A549 (cell line): ENCODE measurements around the gene RANBP17. TPM values are rescaled to one million over a fixed set of nuclear protein-coding genes. Genes with fewer than 3 reads are reported as not detected.

Experiments used
- ATAC-seq, 2 experiments: fragments of 200-7000 bp in 1 of 2; fragments of >200 bp in 1 of 2; cut with Nextera tagmentation in 1 of 2; cut with Tn5 transposase in 1 of 2; 3 replicates each; pipeline versions ENCODE4 v1.8.0 to v1.9.1; 2018 to 2020; ENCODE audit warnings: mild to moderate bottlenecking in 1 of 2, moderate library complexity in 1 of 2
- CTCF ChIA-PET: fragments of 300-600 bp; sonication (Branson Sonifier 250); formaldehyde crosslinking; extraction: SDS; loops from one replicate; lab custom pipeline; 2021; ENCODE audit warnings: antibody characterized with exemption, inconsistent platforms; lab: Yijun Ruan, JAX
- POLR2A ChIA-PET: fragments of 350-600 bp; formaldehyde crosslinking; extraction: SDS; loops from one replicate; lab custom pipeline; 2021; ENCODE audit warnings: antibody characterized with exemption, inconsistent platforms; lab: Yijun Ruan, JAX
- DNase-seq, 2 experiments: peaks; one replicate each; pipeline versions ENCODE4 v3.0.0 to v3.0.0-alpha.2; 2011 to 2016; ENCODE audit warnings: low read depth in 1 of 2, low spot score in 1 of 2
- FAIRE-seq: peaks from 2 replicates; lab custom pipeline; 2011; peaks lifted over from hg19 to GRCh38; lab: Jason Lieb, UNC
- H3K27ac ChIP-seq, 2 experiments: fragments of >200 bp; sonication (Bioruptor Twin); formaldehyde crosslinking; 3 replicates each; pipeline ENCODE4 v1.5.1; 2016 to 2017
- H3K4me1 ChIP-seq: fragments of >200 bp; sonication (Bioruptor Twin); formaldehyde crosslinking; 3 replicates; pipeline ENCODE4 v1.6.1; 2016
- H3K4me2 ChIP-seq: fragments of >200 bp; sonication (Bioruptor Twin); formaldehyde crosslinking; 3 replicates; pipeline ENCODE4 v1.6.1; 2016
- H3K4me3 ChIP-seq: fragments of >200 bp; sonication (Bioruptor Twin); formaldehyde crosslinking; 3 replicates; pipeline ENCODE4 v1.5.1; 2016
- H3K9me3 ChIP-seq: fragments of >200 bp; sonication (Bioruptor Twin); formaldehyde crosslinking; 3 replicates; pipeline ENCODE4 v1.6.1; 2016
- EHMT2 ChIP-seq: fragments of 200-600 bp; sonication (generic); IDR thresholded peaks from 2 replicates; pipeline ENCODE4 v1.6.1; 2016; ENCODE audit warnings: antibody characterized with exemption, low read depth, mild to moderate bottlenecking, moderate library complexity
- FOSL2 ChIP-seq, 2 experiments: fragments of 450-650 bp in 1 of 2; fragments of >200 bp in 1 of 2; sonication (Bioruptor Twin) in 1 of 2; formaldehyde crosslinking; IDR thresholded peaks; 2 replicates each; pipeline versions ENCODE4 v1.5.0 to v1.6.1; 2016 to 2020; ENCODE audit warnings: mild to moderate bottlenecking in 1 of 2, moderate library complexity in 1 of 2
- HEYL ChIP-seq: fragments of 250-450 bp; sonication (Bioruptor Pico); IDR thresholded peaks from 2 replicates; pipeline ENCODE4 v1.8.0; 2021; ENCODE audit warnings: mild to moderate bottlenecking, moderate library complexity
- HOXB5 ChIP-seq: fragments of 250-450 bp; sonication (Bioruptor Pico); IDR thresholded peaks from 2 replicates; pipeline ENCODE4 v1.5.0; 2020; ENCODE audit warnings: mild to moderate bottlenecking, moderate library complexity
- JUN ChIP-seq, 2 experiments: fragments of >200 bp; sonication (Bioruptor Twin); formaldehyde crosslinking; IDR thresholded peaks; 2 replicates in 1 of 2; 3 replicates in 1 of 2; pipeline ENCODE4 v1.6.1; 2016 to 2017
- KDM1A ChIP-seq: fragments of 200-600 bp; sonication (generic); IDR thresholded peaks from 2 replicates; pipeline ENCODE4 v1.6.1; 2016; ENCODE audit warnings: low read depth, mild to moderate bottlenecking
- KDM5A ChIP-seq: fragments of 200-600 bp; sonication (generic); IDR thresholded peaks from 2 replicates; pipeline ENCODE4 v1.6.1; 2016; ENCODE audit warnings: antibody characterized with exemption, mild to moderate bottlenecking
- MYC ChIP-seq: IDR thresholded peaks from 2 replicates; pipeline ENCODE4 v1.6.1; 2012; ENCODE audit warnings: mild to moderate bottlenecking, inconsistent platforms, low read length, improper control_type of control experiment, borderline replicate concordance
- PHF8 ChIP-seq: fragments of 200-600 bp; sonication (generic); IDR thresholded peaks from 2 replicates; pipeline ENCODE4 v1.6.1; 2016; ENCODE audit warnings: low read depth, mild to moderate bottlenecking, antibody characterized with exemption, moderate library complexity, borderline replicate concordance
- POLR2AphosphoS2 ChIP-seq: conservative IDR thresholded peaks from 2 replicates; pipeline ENCODE4 v1.6.1; 2012; ENCODE audit warnings: low read length, improper control_type of control experiment, inconsistent platforms
- RAD21 ChIP-seq, 2 experiments: fragments of >200 bp in 1 of 2; sonication (Bioruptor Twin) in 1 of 2; formaldehyde crosslinking in 1 of 2; IDR thresholded peaks in 1 of 2; conservative IDR thresholded peaks in 1 of 2; 2 replicates in 1 of 2; 3 replicates in 1 of 2; pipeline ENCODE4 v1.6.1; 2012 to 2018; ENCODE audit warnings: inconsistent platforms in 1 of 2
- RCOR1 ChIP-seq: fragments of 150-350 bp; IDR thresholded peaks from 2 replicates; pipeline ENCODE4 v1.6.1; 2014; ENCODE audit warnings: antibody characterized with exemption, low read length, low read depth
- RFX5 ChIP-seq: fragments of 450-650 bp; IDR thresholded peaks from 2 replicates; pipeline ENCODE4 v1.7.1; 2014; ENCODE audit warnings: antibody characterized with exemption, mild to moderate bottlenecking, moderate library complexity
- RNF2 ChIP-seq: fragments of 200-600 bp; sonication (generic); IDR thresholded peaks from 2 replicates; pipeline ENCODE4 v1.6.1; 2016; ENCODE audit warnings: low read depth, mild to moderate bottlenecking, antibody characterized with exemption, moderate library complexity, borderline replicate concordance
- SREBF2 ChIP-seq: fragments of 450-650 bp; IDR thresholded peaks from 2 replicates; pipeline ENCODE4 v1.6.1; 2014; ENCODE audit warnings: mild to moderate bottlenecking, moderate library complexity
- TFCP2L1 ChIP-seq: fragments of 250-450 bp; sonication (Bioruptor Pico); IDR thresholded peaks from 2 replicates; pipeline ENCODE4 v1.5.0; 2021; ENCODE audit warnings: mild to moderate bottlenecking
- TP53 ChIP-seq: fragments of 250-450 bp; sonication (Bioruptor Pico); IDR thresholded peaks from 2 replicates; pipeline ENCODE4 v1.5.0; 2021; ENCODE audit warnings: mild to moderate bottlenecking, moderate library complexity
- ZFP36 ChIP-seq: fragments of 450-650 bp; IDR thresholded peaks from 2 replicates; pipeline ENCODE4 v1.6.1; 2014; ENCODE audit warnings: borderline replicate concordance; ENCODE audit not compliant: partially characterized antibody
- WGBS: methylation state at CpG from one replicate; pipeline ENCODE4 v1.1.6; 2017; ENCODE audit errors: missing lambda C conversion rate; 5-methylcytosine and 5-hydroxymethylcytosine counted together
- polyA plus RNA-seq, 4 experiments: library from polyadenylated mRNA; depleted of rRNA in 3 of 4; stranded (reverse); fragments of >200 nt; fragmentation: RNase III in 1 of 4; extraction: RNeasy Plus Mini Kit Qiagen cat#74134 plus additional on column Dnase treatment in 1 of 4; gene quantifications; 2 replicates in 3 of 4; 3 replicates in 1 of 4; pipeline ENCODE4 v1.2.3, GENCODE V29; 2011 to 2017
- TF ChIP-seq, protein P1 (sequence below): fragments of 450-650 bp; IDR thresholded peaks from 2 replicates; pipeline ENCODE4 v1.6.1; 2014; ENCODE audit warnings: antibody characterized with exemption
- TF ChIP-seq, protein P2 (sequence below): fragments of >200 bp; sonication (Bioruptor Twin); formaldehyde crosslinking; IDR thresholded peaks from 3 replicates; pipeline ENCODE4 v1.6.1; 2016

Gene RANBP17
- polyA plus RNA-seq, 2 of the 4 experiments (the other 2 are of a cell fraction), result 3.4 to 9.2 TPM

DNA sequence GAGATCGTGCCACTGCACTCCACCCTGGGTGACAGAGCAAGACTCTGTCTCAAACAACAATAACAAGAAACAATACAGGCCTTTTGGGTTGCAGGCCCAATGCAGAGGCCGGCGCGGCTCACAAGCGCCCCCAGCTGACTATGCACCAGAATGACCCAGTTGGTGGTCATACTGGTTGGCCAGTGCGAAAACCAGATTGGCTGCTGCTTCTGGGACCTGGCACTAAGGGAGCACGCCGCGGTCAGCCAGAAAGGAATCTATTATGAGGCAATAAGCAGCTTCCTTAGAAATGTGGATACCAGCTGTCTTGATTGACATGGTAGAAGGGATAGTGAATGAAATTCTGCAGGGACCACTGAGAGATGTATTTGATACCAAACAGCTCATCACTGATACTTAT lies 35.0 kb downstream of the RANBP17 start:
- Histone ChIP-seq H3K9me3 (no peaks in the 10 kb centered on the region), H3K4me1 (no peaks in the 10 kb centered on the region), H3K4me3 (no peak overlapping the region), H3K27ac (no peak overlapping the region), H3K4me2 (no peak overlapping the region)
- DNase-seq (peak in 1 of 2 experiments; percentile 10), ATAC-seq (peak in 1 of 2 experiments; percentile 49; a peak in 1 of 6 replicates)
- ChIA-PET POLR2A (no interaction called here), CTCF (interaction anchor here (0.9 kb wide), 1 partner anchor 12 kb away, joined by 4 read pairs; no protein-coding TSS in a partner anchor)
- WGBS, result 88% methylated on average over 9 of the region's 9 CpGs
- TF ChIP-seq ZFP36 (no peak), RAD21 (conservative IDR thresholded peaks at IDR 0.05 in 1 of 2, IDR thresholded peaks at IDR 0.05 in 1 of 2) (0 out of 5 replicates have a peak, but pooled peaks of 1 of the 2 experiments have one; percentile 4)
- TF ChIP-seq, all 56 proteins: peak for 1
- no peak for FAIRE-seq

DNA sequence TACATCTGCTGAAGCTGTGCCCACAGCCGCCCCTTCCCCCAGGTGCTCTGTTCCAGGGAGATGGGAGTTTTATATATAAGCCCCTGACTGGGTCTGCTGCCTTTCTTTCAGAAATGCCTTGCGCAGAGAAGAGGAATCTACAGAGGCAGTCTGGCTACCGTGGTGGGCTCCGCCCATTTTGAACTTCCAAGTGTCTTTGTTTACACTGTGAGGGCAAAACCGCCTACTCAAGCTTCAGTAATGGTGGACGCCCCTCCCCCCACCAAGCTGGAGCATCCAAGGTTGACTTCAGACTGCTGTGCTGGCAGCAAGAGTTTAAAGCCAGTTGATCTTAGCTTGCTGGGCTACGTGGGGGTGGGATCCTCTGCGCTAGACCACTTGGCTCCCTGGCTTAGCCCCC lies 41.3 kb downstream of the RANBP17 start:
- ATAC-seq, result no peak
- Histone ChIP-seq H3K4me2 (no peak overlapping the region), H3K9me3 (no peaks in the 10 kb centered on the region), H3K4me3 (no peak overlapping the region), H3K27ac (no peak overlapping the region), H3K4me1 (no peaks in the 10 kb centered on the region)
- 89% methylated on average over 8 of the region's 8 CpGs for WGBS
- TF ChIP-seq RFX5, result no peak
- no peak for TF ChIP-seq POLR2AphosphoS2
- TF ChIP-seq FOSL2 (IDR thresholded peaks at IDR 0.05), result no peak
- no peak for TF ChIP-seq FOSL2 (CRISPR knock-in tag; IDR thresholded peaks at IDR 0.05)
- no peak for TF ChIP-seq HEYL
- no peak for TF ChIP-seq TFCP2L1 (CRISPR knock-in tag)
- no peak for TF ChIP-seq JUN (IDR thresholded peaks at IDR 0.05)
- TF ChIP-seq SREBF2, result no peak
- no peak for TF ChIP-seq PHF8
- no peak for TF ChIP-seq EHMT2
- no peak for TF ChIP-seq RNF2
- no peak for TF ChIP-seq TP53
- no peak for TF ChIP-seq MYC
- no peak for TF ChIP-seq KDM5A
- TF ChIP-seq, protein P1, sequence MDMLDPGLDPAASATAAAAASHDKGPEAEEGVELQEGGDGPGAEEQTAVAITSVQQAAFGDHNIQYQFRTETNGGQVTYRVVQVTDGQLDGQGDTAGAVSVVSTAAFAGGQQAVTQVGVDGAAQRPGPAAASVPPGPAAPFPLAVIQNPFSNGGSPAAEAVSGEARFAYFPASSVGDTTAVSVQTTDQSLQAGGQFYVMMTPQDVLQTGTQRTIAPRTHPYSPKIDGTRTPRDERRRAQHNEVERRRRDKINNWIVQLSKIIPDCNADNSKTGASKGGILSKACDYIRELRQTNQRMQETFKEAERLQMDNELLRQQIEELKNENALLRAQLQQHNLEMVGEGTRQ, result no peak
- TF ChIP-seq, protein P2, sequence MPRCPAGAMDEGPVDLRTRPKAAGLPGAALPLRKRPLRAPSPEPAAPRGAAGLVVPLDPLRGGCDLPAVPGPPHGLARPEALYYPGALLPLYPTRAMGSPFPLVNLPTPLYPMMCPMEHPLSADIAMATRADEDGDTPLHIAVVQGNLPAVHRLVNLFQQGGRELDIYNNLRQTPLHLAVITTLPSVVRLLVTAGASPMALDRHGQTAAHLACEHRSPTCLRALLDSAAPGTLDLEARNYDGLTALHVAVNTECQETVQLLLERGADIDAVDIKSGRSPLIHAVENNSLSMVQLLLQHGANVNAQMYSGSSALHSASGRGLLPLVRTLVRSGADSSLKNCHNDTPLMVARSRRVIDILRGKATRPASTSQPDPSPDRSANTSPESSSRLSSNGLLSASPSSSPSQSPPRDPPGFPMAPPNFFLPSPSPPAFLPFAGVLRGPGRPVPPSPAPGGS, result no peak
- POLR2A ChIA-PET, result no interaction called here
- FAIRE-seq, result no peak
- DNase-seq, result no peak
- CTCF ChIA-PET, result no interaction called here

DNA sequence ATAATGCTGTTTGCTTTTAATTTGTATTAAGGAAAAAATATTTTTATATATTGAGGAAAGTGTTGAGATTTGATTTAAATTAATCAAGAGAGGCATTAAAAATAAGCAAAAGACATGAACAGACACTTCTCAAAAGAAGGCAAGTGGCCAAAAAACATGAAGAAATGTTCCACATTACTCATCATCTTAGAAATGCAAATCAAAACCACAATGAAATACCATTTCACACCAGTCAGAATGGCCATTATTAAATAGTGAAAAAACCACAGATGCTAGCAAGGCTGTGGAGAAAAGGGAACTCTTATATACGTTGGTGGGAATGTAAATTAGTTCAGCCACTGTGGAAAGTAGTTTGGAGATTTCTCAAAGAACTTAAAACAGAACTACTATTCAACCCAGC lies 45.9 kb downstream of the RANBP17 start:
- Histone ChIP-seq H3K4me2 (no peak overlapping the region), H3K9me3 (no peaks in the 10 kb centered on the region), H3K4me3 (no peak overlapping the region), H3K27ac (no peak overlapping the region), H3K4me1 (no peaks in the 10 kb centered on the region)
- ChIA-PET CTCF (interaction anchor here (1.2 kb wide), 1 partner anchor 11 kb away, joined by 4 read pairs; no protein-coding TSS in a partner anchor), POLR2A (no interaction called here)
- TF ChIP-seq HOXB5 (CRISPR knock-in tag) (no peak), KDM1A (no peak), RCOR1 (no peak)
- TF ChIP-seq, protein P1, result no peak
- WGBS, result 85% methylated on average over 1 of the region's 1 CpG
- FAIRE-seq (no peak), DNase-seq (no peak), ATAC-seq (no peak)
